Activated T-cell treated with anti-CD3 and anti-CD28 coated beads, Interleukin-2, amount 50 U/mL, for 24 hours (primary cell): ENCODE data around the gene DDX25.

ENCODE experiments used
- DNase-seq: peaks from one replicate; pipeline ENCODE4 v3.0.0-alpha.2; 2020
- H3K27ac Mint-ChIP-seq: 2 replicates; pipeline ENCODE4 v1.8.0; 2020; ENCODE audit warnings: mild to moderate bottlenecking, mixed read lengths
- H3K27me3 Mint-ChIP-seq: 2 replicates; pipeline ENCODE4 v1.8.0; 2020; ENCODE audit warnings: mixed read lengths
- H3K36me3 Mint-ChIP-seq: 2 replicates; pipeline ENCODE4 v1.8.0; 2020; ENCODE audit warnings: low read depth, mixed read lengths
- H3K4me1 Mint-ChIP-seq: 2 replicates; pipeline ENCODE4 v1.8.0; 2020; ENCODE audit warnings: low read depth, mixed read lengths
- H3K4me3 Mint-ChIP-seq: 2 replicates; pipeline ENCODE4 v1.8.0; 2020; ENCODE audit warnings: mild to moderate bottlenecking, moderate library complexity, mixed read lengths
- H3K9me3 Mint-ChIP-seq: 2 replicates; pipeline ENCODE4 v1.8.0; 2020; ENCODE audit warnings: mixed read lengths

DDX25 gene

GRCh38 chr11:125935618-125936199 lies 31.4 kb downstream of the DDX25 start:
- no peak for DNase-seq
- Mint-ChIP-seq H3K27me3 (peaks cover 4% of the 10 kb centered on the region), H3K36me3 (no peaks in the 10 kb centered on the region), H3K9me3 (no peaks in the 10 kb centered on the region), H3K27ac (no peak overlapping the region), H3K4me3 (no peak overlapping the region), H3K4me1 (peaks cover 13% of the 10 kb centered on the region)

GRCh38 chr11:125938418-125938817 lies 34.1 kb downstream of the DDX25 start:
- no peak for DNase-seq
- peaks cover 10% of the 10 kb centered on the region for H3K4me1 Mint-ChIP-seq
- peaks cover under 1% of the 10 kb centered on the region for H3K27me3 Mint-ChIP-seq
- no peak overlapping the region for H3K27ac Mint-ChIP-seq
- no peak overlapping the region for H3K4me3 Mint-ChIP-seq
- no peaks in the 10 kb centered on the region for H3K9me3 Mint-ChIP-seq
- H3K36me3 Mint-ChIP-seq, result no peaks in the 10 kb centered on the region

- Mint-ChIP-seq H3K9me3 (no peaks in the 10 kb centered on the region), H3K4me3 (no peak overlapping the region), H3K27ac (no peak overlapping the region), H3K4me1 (peaks cover 9% of the 10 kb centered on the region), H3K36me3 (no peaks in the 10 kb centered on the region), H3K27me3 (no peaks in the 10 kb centered on the region)
- no peak for DNase-seq
Observed at GRCh38 chr11:125939081-125939521, 34.8 kb downstream of the DDX25 start.

- Mint-ChIP-seq H3K9me3 (no peaks in the 10 kb centered on the region), H3K4me1 (peaks cover 9% of the 10 kb centered on the region), H3K36me3 (no peaks in the 10 kb centered on the region), H3K4me3 (no peak overlapping the region), H3K27ac (no peak overlapping the region), H3K27me3 (no peaks in the 10 kb centered on the region)
- DNase-seq, result no peak
Observed at GRCh38 chr11:125940145-125940544, 35.8 kb downstream of the DDX25 start.

- H3K4me3 Mint-ChIP-seq, result no peak overlapping the region
- H3K9me3 Mint-ChIP-seq, result no peaks in the 10 kb centered on the region
- DNase-seq, result no peak
- peaks cover 9% of the 10 kb centered on the region for H3K4me1 Mint-ChIP-seq
- no peaks in the 10 kb centered on the region for H3K27me3 Mint-ChIP-seq
- no peak overlapping the region for H3K27ac Mint-ChIP-seq
- no peaks in the 10 kb centered on the region for H3K36me3 Mint-ChIP-seq
Observed at GRCh38 chr11:125941267-125941618, 36.9 kb downstream of the DDX25 start.

- no peaks in the 10 kb centered on the region for H3K36me3 Mint-ChIP-seq
- H3K27ac Mint-ChIP-seq, result no peak overlapping the region
- peak; percentile 65 for DNase-seq
- no peak overlapping the region for H3K4me3 Mint-ChIP-seq
- H3K9me3 Mint-ChIP-seq, result no peaks in the 10 kb centered on the region
- H3K4me1 Mint-ChIP-seq, result peaks cover 9% of the 10 kb centered on the region
- H3K27me3 Mint-ChIP-seq, result no peaks in the 10 kb centered on the region
Observed at GRCh38 chr11:125941619-125942611, 37.6 kb downstream of the DDX25 start.

- no peak overlapping the region for H3K4me3 Mint-ChIP-seq
- peaks cover 9% of the 10 kb centered on the region for H3K4me1 Mint-ChIP-seq
Observed at GRCh38 chr11:125942771-125943428, 38.6 kb downstream of the DDX25 start.

GRCh38 chr11:125943661-125944349 lies 39.5 kb downstream of the DDX25 start:
- Mint-ChIP-seq H3K4me1 (peaks cover 5% of the 10 kb centered on the region), H3K27ac (no peak overlapping the region)

More at GRCh38 chr11:125942771-125943428, 38.6 kb downstream of the DDX25 start:
- H3K27ac Mint-ChIP-seq, result no peak overlapping the region
- no peak for DNase-seq
- H3K27me3 Mint-ChIP-seq, result no peaks in the 10 kb centered on the region
- no peaks in the 10 kb centered on the region for H3K36me3 Mint-ChIP-seq
- no peaks in the 10 kb centered on the region for H3K9me3 Mint-ChIP-seq

GRCh38 chr11:125944350-125945010 lies 40.2 kb downstream of the DDX25 start:
- Mint-ChIP-seq H3K27me3 (no peaks in the 10 kb centered on the region), H3K27ac (no peak overlapping the region), H3K36me3 (no peaks in the 10 kb centered on the region), H3K4me1 (peaks cover 5% of the 10 kb centered on the region), H3K9me3 (no peaks in the 10 kb centered on the region), H3K4me3 (no peak overlapping the region)
- DNase-seq, result no peak

More at GRCh38 chr11:125943661-125944349, 39.5 kb downstream of the DDX25 start:
- H3K9me3 Mint-ChIP-seq, result no peaks in the 10 kb centered on the region
- no peak overlapping the region for H3K4me3 Mint-ChIP-seq
- H3K36me3 Mint-ChIP-seq, result no peaks in the 10 kb centered on the region
- no peak for DNase-seq
- no peaks in the 10 kb centered on the region for H3K27me3 Mint-ChIP-seq

GRCh38 chr11:125945011-125945796 lies 40.9 kb downstream of the DDX25 start:
- DNase-seq, result no peak
- Mint-ChIP-seq H3K4me1 (peaks cover 5% of the 10 kb centered on the region), H3K36me3 (no peaks in the 10 kb centered on the region), H3K9me3 (no peaks in the 10 kb centered on the region), H3K27ac (no peak overlapping the region), H3K27me3 (no peaks in the 10 kb centered on the region), H3K4me3 (no peak overlapping the region)

GRCh38 chr11:125945797-125946520 lies 41.7 kb downstream of the DDX25 start, which contains the start of gene VSIG10L2:
Gene VSIG10L2 (plus strand): TSS chr11:125946044. CDS start chr11:125946056, 12 bp downstream.
- Mint-ChIP-seq H3K4me3 (no peak within 1 kb of the TSS), H3K27me3 (no peaks in the 10 kb centered on the region), H3K36me3 (no peaks in the 10 kb centered on the region), H3K4me1 (peaks cover 5% of the 10 kb centered on the region), H3K27ac (no peak within 1 kb of the TSS), H3K9me3 (no peaks in the 10 kb centered on the region)
- no peak for DNase-seq

- H3K27me3 Mint-ChIP-seq, result no peaks in the 10 kb centered on the region
- H3K4me3 Mint-ChIP-seq, result no peak overlapping the region
- H3K9me3 Mint-ChIP-seq, result no peaks in the 10 kb centered on the region
- no peak for DNase-seq
- H3K27ac Mint-ChIP-seq, result no peak overlapping the region
- no peaks in the 10 kb centered on the region for H3K36me3 Mint-ChIP-seq
- peaks cover 5% of the 10 kb centered on the region for H3K4me1 Mint-ChIP-seq
Observed at GRCh38 chr11:125946712-125947418, 42.6 kb downstream of the DDX25 start.
